Measurements from ENCODE around the gene C15orf39. TPM values are rescaled to one million over a fixed set of nuclear protein-coding genes. Genes with fewer than 3 reads are reported as not detected.

The C15orf39 gene
- total and polyA plus RNA-seq, 9 of the 15 experiments (the other 6 are each of a cell fraction or from before 2014, with no cell fraction given): 0.31 to 29.8 (median 4.4) TPM

DNA sequence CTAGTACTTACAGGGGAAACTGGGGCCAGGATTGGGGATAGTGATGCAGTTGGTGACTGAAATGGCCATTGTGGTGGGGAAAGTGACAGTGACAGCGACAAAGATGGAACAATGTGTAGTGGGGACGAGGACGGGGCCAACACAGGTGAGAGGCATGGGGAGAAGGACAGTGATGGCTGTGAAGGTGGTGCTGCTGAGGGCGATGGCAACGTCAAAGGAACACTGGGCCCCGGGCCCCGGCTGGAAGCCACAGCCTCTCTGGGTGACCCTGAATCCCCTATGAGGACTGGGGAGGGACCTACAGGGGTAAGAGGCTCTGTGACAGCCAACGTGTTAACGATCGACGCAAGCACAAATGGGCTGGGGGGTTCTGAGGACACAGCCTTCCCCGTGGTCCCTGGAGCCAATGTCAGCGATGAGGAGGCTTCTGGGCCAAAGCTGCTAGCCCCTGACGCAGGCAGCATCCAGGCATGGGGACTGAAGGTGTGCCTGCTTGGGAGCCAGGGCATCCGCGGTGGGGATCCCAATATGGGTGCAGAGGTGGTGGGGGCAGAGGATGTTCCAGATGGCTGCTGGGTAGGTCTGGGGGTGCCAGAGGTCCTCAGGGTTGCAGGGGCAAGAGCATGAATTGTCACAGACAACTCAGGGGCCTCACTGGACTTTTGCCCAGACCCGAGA lies 31.3 kb downstream of the C15orf39 start (continued):
- TF ChIP-seq, protein P1, sequence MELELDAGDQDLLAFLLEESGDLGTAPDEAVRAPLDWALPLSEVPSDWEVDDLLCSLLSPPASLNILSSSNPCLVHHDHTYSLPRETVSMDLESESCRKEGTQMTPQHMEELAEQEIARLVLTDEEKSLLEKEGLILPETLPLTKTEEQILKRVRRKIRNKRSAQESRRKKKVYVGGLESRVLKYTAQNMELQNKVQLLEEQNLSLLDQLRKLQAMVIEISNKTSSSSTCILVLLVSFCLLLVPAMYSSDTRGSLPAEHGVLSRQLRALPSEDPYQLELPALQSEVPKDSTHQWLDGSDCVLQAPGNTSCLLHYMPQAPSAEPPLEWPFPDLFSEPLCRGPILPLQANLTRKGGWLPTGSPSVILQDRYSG (tag; conservative IDR thresholded peaks at IDR 0.05; ENCODE audit: low read depth): no peak
- TF ChIP-seq, protein P2, sequence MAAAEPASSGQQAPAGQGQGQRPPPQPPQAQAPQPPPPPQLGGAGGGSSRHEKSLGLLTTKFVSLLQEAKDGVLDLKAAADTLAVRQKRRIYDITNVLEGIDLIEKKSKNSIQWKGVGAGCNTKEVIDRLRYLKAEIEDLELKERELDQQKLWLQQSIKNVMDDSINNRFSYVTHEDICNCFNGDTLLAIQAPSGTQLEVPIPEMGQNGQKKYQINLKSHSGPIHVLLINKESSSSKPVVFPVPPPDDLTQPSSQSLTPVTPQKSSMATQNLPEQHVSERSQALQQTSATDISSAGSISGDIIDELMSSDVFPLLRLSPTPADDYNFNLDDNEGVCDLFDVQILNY (CRISPR knock-in tag; IDR thresholded peaks at IDR 0.05): no peak
- TF ChIP-seq, protein P3, sequence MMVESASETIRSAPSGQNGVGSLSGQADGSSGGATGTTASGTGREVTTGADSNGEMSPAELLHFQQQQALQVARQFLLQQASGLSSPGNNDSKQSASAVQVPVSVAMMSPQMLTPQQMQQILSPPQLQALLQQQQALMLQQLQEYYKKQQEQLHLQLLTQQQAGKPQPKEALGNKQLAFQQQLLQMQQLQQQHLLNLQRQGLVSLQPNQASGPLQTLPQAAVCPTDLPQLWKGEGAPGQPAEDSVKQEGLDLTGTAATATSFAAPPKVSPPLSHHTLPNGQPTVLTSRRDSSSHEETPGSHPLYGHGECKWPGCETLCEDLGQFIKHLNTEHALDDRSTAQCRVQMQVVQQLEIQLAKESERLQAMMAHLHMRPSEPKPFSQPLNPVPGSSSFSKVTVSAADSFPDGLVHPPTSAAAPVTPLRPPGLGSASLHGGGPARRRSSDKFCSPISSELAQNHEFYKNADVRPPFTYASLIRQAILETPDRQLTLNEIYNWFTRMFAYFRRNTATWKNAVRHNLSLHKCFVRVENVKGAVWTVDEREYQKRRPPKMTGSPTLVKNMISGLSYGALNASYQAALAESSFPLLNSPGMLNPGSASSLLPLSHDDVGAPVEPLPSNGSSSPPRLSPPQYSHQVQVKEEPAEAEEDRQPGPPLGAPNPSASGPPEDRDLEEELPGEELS (CRISPR knock-in tag; IDR thresholded peaks at IDR 0.05; ENCODE audit: borderline replicate concordance): no peak
